Type B pancreatic cell (in vitro differentiated cells): Measurements from ENCODE around the gene BCAS3. TPM values are rescaled to one million over a fixed set of nuclear protein-coding genes. Genes with fewer than 3 reads are reported as not detected.
"Not testable (repeated sequence)": the region's sequence is repeated elsewhere in the genome, so short reads cannot be mapped to it uniquely, and the experiment has no call there.

ENCODE experiments used
- DNase-seq: peaks from one replicate; pipeline ENCODE4 v3.0.0; 2021; ENCODE audit warnings: mixed read lengths; ENCODE audit not compliant: unreplicated experiment; ENCODE audit errors: extremely low spot score
- H3K27ac Mint-ChIP-seq: 2 replicates; pipeline ENCODE4 v1.8.0; 2021; ENCODE audit warnings: mild to moderate bottlenecking, mixed read lengths
- H3K27me3 Mint-ChIP-seq: 2 replicates; pipeline ENCODE4 v1.8.0; 2021; ENCODE audit warnings: mixed read lengths
- H3K36me3 Mint-ChIP-seq: 2 replicates; pipeline ENCODE4 v1.8.0; 2021; ENCODE audit warnings: mixed read lengths
- H3K4me1 Mint-ChIP-seq: one replicate; pipeline ENCODE4 v1.8.0; 2021; ENCODE audit warnings: mixed read lengths; ENCODE audit not compliant: unreplicated experiment
- H3K4me3 Mint-ChIP-seq: 2 replicates; pipeline ENCODE4 v1.8.0; 2021; ENCODE audit warnings: mild to moderate bottlenecking, mixed read lengths
- H3K9me3 Mint-ChIP-seq: 2 replicates; pipeline ENCODE4 v1.8.0; 2021; ENCODE audit warnings: mixed read lengths
- total RNA-seq: library from RNA; stranded (reverse); gene quantifications from 2 replicates; pipeline ENCODE4 v1.2.1, GENCODE V29; 2021; ENCODE audit warnings: low replicate concordance
- TF ChIP-seq, protein P1 (sequence below): fragments of 200-600 bp; sonication (generic); conservative IDR thresholded peaks from 2 replicates; pipeline ENCODE4 v1.5.0; 2021; ENCODE audit warnings: antibody characterized with exemption, mild to moderate bottlenecking

The BCAS3 gene
- total RNA-seq, 1 donor from 2014 or later, result 23.0 TPM

DNA sequence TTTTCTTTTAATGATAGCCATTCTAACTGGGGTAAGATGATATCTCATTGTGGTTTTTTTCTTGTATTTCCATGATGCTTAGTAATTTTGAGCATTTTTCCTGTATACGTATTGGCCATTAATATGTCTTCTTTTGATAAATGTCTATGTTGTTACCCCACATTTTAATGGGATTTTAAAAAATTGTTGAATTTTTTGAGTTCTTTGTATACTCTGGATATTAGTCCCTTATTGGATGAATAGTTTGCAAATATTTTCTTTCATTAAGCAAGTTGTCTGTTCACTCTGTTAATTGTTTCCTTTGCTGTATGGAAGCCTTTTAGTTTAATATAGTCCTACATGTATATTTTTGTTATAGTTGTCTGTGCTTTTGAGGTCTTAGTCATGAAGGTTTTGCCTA, 79.8 kb downstream of the BCAS3 start:
- TF ChIP-seq, protein P1, sequence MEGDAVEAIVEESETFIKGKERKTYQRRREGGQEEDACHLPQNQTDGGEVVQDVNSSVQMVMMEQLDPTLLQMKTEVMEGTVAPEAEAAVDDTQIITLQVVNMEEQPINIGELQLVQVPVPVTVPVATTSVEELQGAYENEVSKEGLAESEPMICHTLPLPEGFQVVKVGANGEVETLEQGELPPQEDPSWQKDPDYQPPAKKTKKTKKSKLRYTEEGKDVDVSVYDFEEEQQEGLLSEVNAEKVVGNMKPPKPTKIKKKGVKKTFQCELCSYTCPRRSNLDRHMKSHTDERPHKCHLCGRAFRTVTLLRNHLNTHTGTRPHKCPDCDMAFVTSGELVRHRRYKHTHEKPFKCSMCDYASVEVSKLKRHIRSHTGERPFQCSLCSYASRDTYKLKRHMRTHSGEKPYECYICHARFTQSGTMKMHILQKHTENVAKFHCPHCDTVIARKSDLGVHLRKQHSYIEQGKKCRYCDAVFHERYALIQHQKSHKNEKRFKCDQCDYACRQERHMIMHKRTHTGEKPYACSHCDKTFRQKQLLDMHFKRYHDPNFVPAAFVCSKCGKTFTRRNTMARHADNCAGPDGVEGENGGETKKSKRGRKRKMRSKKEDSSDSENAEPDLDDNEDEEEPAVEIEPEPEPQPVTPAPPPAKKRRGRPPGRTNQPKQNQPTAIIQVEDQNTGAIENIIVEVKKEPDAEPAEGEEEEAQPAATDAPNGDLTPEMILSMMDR, result no peak
- Mint-ChIP-seq H3K4me1 (no peaks in the 10 kb centered on the region), H3K27ac (no peak overlapping the region), H3K9me3 (no peaks in the 10 kb centered on the region), H3K36me3 (no peaks in the 10 kb centered on the region), H3K27me3 (no peaks in the 10 kb centered on the region), H3K4me3 (no peak overlapping the region)
- DNase-seq, result no peak

DNA sequence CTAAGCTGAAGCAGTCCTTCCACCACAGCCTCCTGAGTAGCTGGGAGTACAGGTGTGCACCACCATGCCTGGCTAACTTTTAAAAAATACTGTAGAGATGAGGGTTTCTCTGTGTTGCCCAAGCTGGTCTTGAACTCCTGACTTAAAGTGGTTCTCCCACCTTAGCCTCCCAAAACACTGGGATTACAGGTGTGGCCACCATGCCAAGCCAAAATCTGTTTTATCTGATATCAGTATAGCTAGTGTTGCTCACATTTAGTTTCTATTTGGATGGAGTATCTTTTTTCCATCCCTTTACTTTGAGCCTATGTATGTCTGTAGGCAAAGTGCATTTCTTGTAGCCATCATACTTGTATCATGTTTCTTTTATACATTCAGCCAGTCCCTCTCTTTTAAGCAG, 82.1 kb downstream of the BCAS3 start:
- peaks cover 7% of the 10 kb centered on the region for H3K9me3 Mint-ChIP-seq
- TF ChIP-seq, protein P1, result no peak
- H3K36me3 Mint-ChIP-seq, result no peaks in the 10 kb centered on the region
- no peak for DNase-seq
- no peak overlapping the region for H3K4me3 Mint-ChIP-seq
- H3K27me3 Mint-ChIP-seq, result no peaks in the 10 kb centered on the region
- no peaks in the 10 kb centered on the region for H3K4me1 Mint-ChIP-seq
- H3K27ac Mint-ChIP-seq, result no peak overlapping the region

DNA sequence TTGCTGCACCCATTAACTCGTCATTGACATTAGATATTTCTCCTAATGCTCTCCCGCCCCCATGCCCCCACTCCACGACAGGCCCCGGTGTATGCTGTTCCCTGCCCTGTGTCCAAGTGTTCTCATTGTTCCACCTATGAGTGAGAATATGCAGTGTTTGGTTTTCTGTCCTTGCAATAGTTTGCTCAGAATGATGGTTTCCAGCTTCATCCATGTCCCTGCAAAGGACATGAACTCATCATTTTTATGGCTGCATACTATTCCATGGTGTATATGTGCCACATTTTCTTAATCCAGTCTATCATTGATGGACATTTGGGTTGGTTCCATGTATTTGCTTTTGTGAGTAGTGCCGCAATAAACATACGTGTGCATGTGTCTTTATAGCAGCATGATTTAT, 83.7 kb downstream of the BCAS3 start:
- H3K4me3 Mint-ChIP-seq, H3K27me3 Mint-ChIP-seq, H3K4me1 Mint-ChIP-seq, H3K36me3 Mint-ChIP-seq, DNase-seq, H3K27ac Mint-ChIP-seq: not testable (repeated sequence)
- peaks cover 12% of the 10 kb centered on the region for H3K9me3 Mint-ChIP-seq

DNA sequence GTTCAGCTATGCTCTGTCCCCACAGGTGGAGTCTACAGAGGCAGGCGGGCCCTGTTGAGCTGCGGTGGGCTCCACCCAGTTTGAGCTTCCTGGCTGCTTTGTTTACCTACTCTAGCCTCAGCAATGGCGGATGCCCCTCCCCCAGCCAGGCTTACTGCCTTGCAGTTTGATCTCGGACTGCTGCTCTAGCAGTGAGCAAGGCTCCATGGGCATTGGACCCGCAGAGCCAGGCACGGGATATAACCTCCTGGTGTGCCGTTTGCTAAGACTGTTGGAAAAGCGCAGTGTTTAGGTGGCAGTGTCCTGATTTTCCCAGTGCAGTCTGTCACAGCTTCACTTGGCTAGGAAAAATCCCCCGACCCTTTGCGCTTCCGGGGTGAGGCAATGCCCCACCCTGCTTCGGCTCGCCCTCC, 89.1 kb downstream of the BCAS3 start:
- Mint-ChIP-seq H3K9me3 (peaks cover 12% of the 10 kb centered on the region), H3K27ac (no peak overlapping the region), H3K27me3 (no peaks in the 10 kb centered on the region), H3K4me1 (no peaks in the 10 kb centered on the region), H3K4me3 (no peak overlapping the region), H3K36me3 (peaks cover 4% of the 10 kb centered on the region)
- TF ChIP-seq, protein P1, result no peak
- no peak for DNase-seq

DNA sequence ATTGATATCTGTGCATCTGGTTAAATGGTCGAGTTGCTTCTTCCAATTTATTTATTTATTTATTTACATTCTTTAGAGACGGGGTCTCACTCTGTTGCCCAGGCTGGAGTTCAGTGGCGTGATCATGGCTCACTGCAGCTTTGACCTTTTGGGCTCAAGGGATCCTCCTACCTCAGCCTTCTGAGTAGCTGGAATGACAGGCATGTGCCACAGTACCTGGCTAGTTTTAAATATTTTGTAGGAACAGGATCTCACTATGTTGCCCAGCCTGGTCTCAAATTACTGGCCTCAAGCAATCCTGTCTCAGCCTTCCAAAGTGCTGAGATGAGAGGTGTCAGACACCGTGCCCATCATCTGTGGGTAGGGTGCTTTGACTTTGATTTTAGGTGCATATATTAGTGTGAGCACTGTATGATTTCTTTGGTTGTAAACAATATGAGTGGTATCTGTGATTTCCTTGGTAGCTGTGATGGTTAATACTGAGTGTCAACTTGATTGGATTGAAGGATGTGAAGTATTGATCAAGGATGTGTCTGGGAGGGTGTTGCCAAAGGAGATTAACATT, 90.2 kb downstream of the BCAS3 start:
- H3K9me3 Mint-ChIP-seq, result peaks cover 12% of the 10 kb centered on the region
- no peaks in the 10 kb centered on the region for H3K4me1 Mint-ChIP-seq
- H3K4me3 Mint-ChIP-seq, result no peak overlapping the region
- TF ChIP-seq, protein P1, result no peak
- H3K27me3 Mint-ChIP-seq, result no peaks in the 10 kb centered on the region
- H3K36me3 Mint-ChIP-seq, result peaks cover 4% of the 10 kb centered on the region
- H3K27ac Mint-ChIP-seq, result no peak overlapping the region
- no peak for DNase-seq

DNA sequence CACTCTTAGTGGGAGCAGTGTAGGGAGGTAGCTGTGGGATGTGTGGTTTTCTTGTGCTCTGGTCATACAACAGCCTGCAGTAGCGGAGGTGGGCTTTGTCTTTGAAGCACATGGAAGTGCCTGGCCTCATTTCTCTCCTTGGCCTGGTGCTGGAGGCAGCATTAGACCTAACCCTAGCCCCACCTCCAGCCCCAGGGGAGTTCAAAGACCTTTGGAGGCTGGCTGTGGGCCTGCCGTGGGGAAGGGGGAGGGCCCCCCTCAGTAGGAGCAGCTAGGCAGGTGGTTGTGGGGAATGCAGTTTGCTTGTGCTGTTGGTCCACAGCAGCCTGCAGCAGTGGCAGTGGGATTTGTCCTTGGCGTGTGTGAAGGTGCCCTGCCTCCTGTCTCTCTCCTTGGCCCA, 91.7 kb downstream of the BCAS3 start:
- no peak for DNase-seq
- peaks cover 8% of the 10 kb centered on the region for H3K9me3 Mint-ChIP-seq
- peaks cover 4% of the 10 kb centered on the region for H3K36me3 Mint-ChIP-seq
- TF ChIP-seq, protein P1, result no peak
- H3K27me3 Mint-ChIP-seq, result no peaks in the 10 kb centered on the region
- no peak overlapping the region for H3K4me3 Mint-ChIP-seq
- H3K4me1 Mint-ChIP-seq, result no peaks in the 10 kb centered on the region
- H3K27ac Mint-ChIP-seq, result no peak overlapping the region
